ENCODE measurements around the gene MOB1B.
"Not testable (repeated sequence)": the region's sequence is repeated elsewhere in the genome, so short reads cannot be mapped to it uniquely, and the experiment has no call there.

Gene MOB1B

GRCh38 chr4:70997036-70997435 lies 94.9 kb downstream of the MOB1B start:
- H3K9me3 Mint-ChIP-seq, result peaks cover 25% of the 10 kb centered on the region
- H3K4me1 Mint-ChIP-seq, result peaks cover 37% of the 10 kb centered on the region
- peak overlapping the region; percentile 48 to 95 (median 86) for H3K4me3 Mint-ChIP-seq
- no peaks in the 10 kb centered on the region for H3K27me3 Mint-ChIP-seq (ENCODE audit: low read depth)
- peak overlapping the region in 2 of 3 experiments; percentile 30 to 61 for H3K27ac Mint-ChIP-seq
- no peak for TF ChIP-seq CTCF (IDR thresholded peaks at IDR 0.05; ENCODE audit: unreplicated experiment in 3 of 3)
- H3K36me3 Mint-ChIP-seq (ENCODE audit: low read depth), result peaks cover 52% of the 10 kb centered on the region

GRCh38 chr4:70997546-70997945 lies 95.4 kb downstream of the MOB1B start:
- Mint-ChIP-seq H3K36me3 (ENCODE audit: low read depth) (peaks cover 57% of the 10 kb centered on the region), H3K4me3 (peak overlapping the region; percentile 48 to 95 (median 86)), H3K27me3 (ENCODE audit: low read depth) (no peaks in the 10 kb centered on the region), H3K27ac (peak overlapping the region in 2 of 3 experiments; percentile 30 to 61), H3K4me1 (peaks cover 37% of the 10 kb centered on the region), H3K9me3 (peaks cover 29% of the 10 kb centered on the region)
- TF ChIP-seq CTCF (IDR thresholded peaks at IDR 0.05; ENCODE audit: unreplicated experiment in 3 of 3), result no peak

GRCh38 chr4:70999639-71000038 lies 97.5 kb downstream of the MOB1B start:
- H3K4me3 Mint-ChIP-seq; H3K27ac Mint-ChIP-seq; H3K27me3 Mint-ChIP-seq (ENCODE audit: low read depth): not testable (repeated sequence)
- H3K9me3 Mint-ChIP-seq, result peaks cover 38% of the 10 kb centered on the region
- peaks cover 35% of the 10 kb centered on the region for H3K4me1 Mint-ChIP-seq
- peaks cover 73% of the 10 kb centered on the region for H3K36me3 Mint-ChIP-seq (ENCODE audit: low read depth)

- H3K27ac Mint-ChIP-seq; H3K27me3 Mint-ChIP-seq (ENCODE audit: low read depth); H3K4me3 Mint-ChIP-seq: not testable (repeated sequence)
- H3K9me3 Mint-ChIP-seq, result peaks cover 38% of the 10 kb centered on the region
- H3K36me3 Mint-ChIP-seq (ENCODE audit: low read depth), result peaks cover 68% of the 10 kb centered on the region
- peaks cover 18% of the 10 kb centered on the region for H3K4me1 Mint-ChIP-seq
Observed at GRCh38 chr4:71001363-71001762, 99.2 kb downstream of the MOB1B start.

GRCh38 chr4:71004281-71004851 lies 102.2 kb downstream of the MOB1B start:
- Mint-ChIP-seq H3K9me3 (peaks cover 38% of the 10 kb centered on the region), H3K27ac (peak overlapping the region in 1 of 3 experiments; percentile 73), H3K4me1 (peaks cover 5% of the 10 kb centered on the region), H3K36me3 (ENCODE audit: low read depth) (peaks cover 48% of the 10 kb centered on the region), H3K4me3 (no peak overlapping the region), H3K27me3 (ENCODE audit: low read depth) (no peaks in the 10 kb centered on the region)
- TF ChIP-seq CTCF (IDR thresholded peaks at IDR 0.05; ENCODE audit: unreplicated experiment in 3 of 3), result no peak

GRCh38 chr4:71005025-71005424 lies 102.9 kb downstream of the MOB1B start:
- not testable (repeated sequence) for H3K27me3 Mint-ChIP-seq (ENCODE audit: low read depth)

GRCh38 chr4:71006203-71006907 lies 104.2 kb downstream of the MOB1B start:
- Mint-ChIP-seq H3K4me3 (no peak overlapping the region), H3K27me3 (ENCODE audit: low read depth) (no peaks in the 10 kb centered on the region), H3K9me3 (peaks cover 20% of the 10 kb centered on the region), H3K4me1 (peaks cover 10% of the 10 kb centered on the region), H3K27ac (no peak overlapping the region), H3K36me3 (ENCODE audit: low read depth) (peaks cover 30% of the 10 kb centered on the region)
- TF ChIP-seq CTCF (IDR thresholded peaks at IDR 0.05; ENCODE audit: unreplicated experiment in 3 of 3), result no peak

More at GRCh38 chr4:71005025-71005424, 102.9 kb downstream of the MOB1B start:
- H3K27ac Mint-ChIP-seq, result peak overlapping the region in 1 of 3 experiments; percentile 73
- not testable (repeated sequence) for H3K4me1 Mint-ChIP-seq, H3K4me3 Mint-ChIP-seq
- peaks cover 41% of the 10 kb centered on the region for H3K36me3 Mint-ChIP-seq (ENCODE audit: low read depth)
- peaks cover 33% of the 10 kb centered on the region for H3K9me3 Mint-ChIP-seq
